Hepatocyte (in vitro differentiated cells): ENCODE results near the gene SPAG5.

ENCODE experiments used
- EZH2 ChIP-seq: fragments of 200-600 bp; sonication (generic); IDR thresholded peaks from 2 replicates; pipeline ENCODE4 v1.6.1; 2016; ENCODE audit warnings: antibody characterized with exemption, mild to moderate bottlenecking, borderline replicate concordance
- TF ChIP-seq, protein P1 (sequence below): fragments of 200-600 bp; sonication (generic); IDR thresholded peaks from 2 replicates; pipeline ENCODE4 v1.5.1; 2016; ENCODE audit warnings: antibody characterized with exemption, mild to moderate bottlenecking; ENCODE audit not compliant: poor library complexity

DNA sequence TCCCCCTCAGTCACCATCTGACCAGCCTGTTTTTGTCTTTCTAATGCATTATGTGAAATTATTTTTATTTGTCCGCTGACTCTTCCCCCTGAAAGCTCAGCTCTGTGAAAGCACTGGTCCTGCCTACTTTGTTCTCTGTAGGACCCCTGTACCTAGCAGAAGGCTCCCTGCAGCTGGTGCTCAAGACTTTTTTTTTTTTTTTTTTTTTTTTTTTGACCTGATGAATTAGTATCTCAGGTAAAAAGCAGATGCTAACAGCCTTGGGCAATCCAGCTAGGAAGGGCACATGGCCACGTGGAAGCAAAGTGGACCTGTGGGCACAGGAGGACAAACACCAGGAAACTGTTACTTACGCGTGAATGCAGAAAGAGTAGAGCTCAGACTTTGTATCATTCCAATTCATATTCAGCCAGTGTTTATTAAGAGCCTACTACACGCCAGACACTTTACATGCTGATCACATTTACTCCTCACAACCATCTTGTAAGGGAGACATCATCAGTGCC, 45.8 kb downstream of the SPAG5 start:
- TF ChIP-seq, protein P1, sequence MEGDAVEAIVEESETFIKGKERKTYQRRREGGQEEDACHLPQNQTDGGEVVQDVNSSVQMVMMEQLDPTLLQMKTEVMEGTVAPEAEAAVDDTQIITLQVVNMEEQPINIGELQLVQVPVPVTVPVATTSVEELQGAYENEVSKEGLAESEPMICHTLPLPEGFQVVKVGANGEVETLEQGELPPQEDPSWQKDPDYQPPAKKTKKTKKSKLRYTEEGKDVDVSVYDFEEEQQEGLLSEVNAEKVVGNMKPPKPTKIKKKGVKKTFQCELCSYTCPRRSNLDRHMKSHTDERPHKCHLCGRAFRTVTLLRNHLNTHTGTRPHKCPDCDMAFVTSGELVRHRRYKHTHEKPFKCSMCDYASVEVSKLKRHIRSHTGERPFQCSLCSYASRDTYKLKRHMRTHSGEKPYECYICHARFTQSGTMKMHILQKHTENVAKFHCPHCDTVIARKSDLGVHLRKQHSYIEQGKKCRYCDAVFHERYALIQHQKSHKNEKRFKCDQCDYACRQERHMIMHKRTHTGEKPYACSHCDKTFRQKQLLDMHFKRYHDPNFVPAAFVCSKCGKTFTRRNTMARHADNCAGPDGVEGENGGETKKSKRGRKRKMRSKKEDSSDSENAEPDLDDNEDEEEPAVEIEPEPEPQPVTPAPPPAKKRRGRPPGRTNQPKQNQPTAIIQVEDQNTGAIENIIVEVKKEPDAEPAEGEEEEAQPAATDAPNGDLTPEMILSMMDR: no peak
- no peak for TF ChIP-seq EZH2
